Vagina (tissue), 2 donors: ENCODE results near the gene SPIB.
A peak's percentile ranks its signal among the peaks of the same experiment; 100 is the strongest.

Source experiments
- CTCF ChIP-seq, 3 experiments: fragments of 450-650 bp in 2 of 3; fragments of 200-600 bp in 1 of 3; sonication (generic) in 1 of 3; IDR thresholded peaks; one replicate each; pipeline ENCODE4 v1.5.1; 2017 to 2019; ENCODE audit warnings: antibody characterized with exemption in 3 of 3, mild to moderate bottlenecking in 2 of 3, moderate library complexity in 2 of 3
- POLR2A ChIP-seq, 2 donors: fragments of 450-650 bp; IDR thresholded peaks; one replicate each; pipeline ENCODE4 v1.6.1; 2017; ENCODE audit warnings: antibody characterized with exemption in 2 of 2, mild to moderate bottlenecking in 2 of 2, moderate library complexity in 2 of 2
- POLR2AphosphoS5 ChIP-seq, 2 donors: sonication (generic); formaldehyde crosslinking; IDR thresholded peaks; one replicate each; pipeline ENCODE4 v1.9.0; 2017; ENCODE audit warnings: antibody characterized with exemption in 2 of 2, mild to moderate bottlenecking in 2 of 2, low read depth in 1 of 2; ENCODE audit not compliant: insufficient read depth in 1 of 2

GRCh38 chr19:50478901-50479715 is 60.4 kb downstream of the SPIB start:
- TF ChIP-seq POLR2A (IDR thresholded peaks at IDR 0.05) (no peak), CTCF (IDR thresholded peaks at IDR 0.05) (peak in 1 of 3 experiments; percentile 7), POLR2AphosphoS5 (IDR thresholded peaks at IDR 0.05; ENCODE audit: insufficient read depth in 1 of 2, low read depth in 1 of 2) (no peak)
